Heart left ventricle (tissue), 16 donors: ENCODE measurements around the gene ANKS4B. TPM values are rescaled to one million over a fixed set of nuclear protein-coding genes. Genes with fewer than 3 reads are reported as not detected.

ENCODE experiments used
- ATAC-seq, 4 donors: fragments of 200-7000 bp; cut with Tn5 transposase; one replicate each; pipeline ENCODE4 v1.9.1; 2020 to 2022; ENCODE audit warnings: moderate library complexity in 4 of 4, mild to moderate bottlenecking in 3 of 4, moderate number of reproducible peaks in 1 of 4
- DNase-seq, 5 donors: peaks; one replicate each; pipeline ENCODE4 v3.0.0-alpha.2; 2020
- H3K27ac ChIP-seq, 12 donors: fragments of 200-600 bp; sonication (generic) in 4 of 12; one replicate each; pipeline versions ENCODE4 v1.5.0 to v1.8.0; 2016 to 2022; ENCODE audit warnings: mild to moderate bottlenecking in 2 of 12
- H3K27me3 ChIP-seq, 9 donors: fragments of 200-600 bp; sonication (generic) in 2 of 9; one replicate each; pipeline versions ENCODE4 v1.5.1 to v1.8.0; 2016 to 2022; ENCODE audit warnings: mild to moderate bottlenecking in 3 of 9
- H3K36me3 ChIP-seq, 9 donors: fragments of 200-600 bp; sonication (generic) in 2 of 9; one replicate each; pipeline versions ENCODE4 v1.5.0 to v1.8.0; 2018 to 2022; ENCODE audit warnings: mild to moderate bottlenecking in 2 of 9
- H3K4me1 ChIP-seq, 12 donors: fragments of 200-600 bp; sonication (generic) in 4 of 12; one replicate each; pipeline versions ENCODE4 v1.5.0 to v1.8.0; 2016 to 2022; ENCODE audit warnings: mild to moderate bottlenecking in 3 of 12
- H3K4me3 ChIP-seq, 12 donors: fragments of 200-600 bp; sonication (generic) in 4 of 12; one replicate each; pipeline versions ENCODE4 v1.5.0 to v1.8.0; 2017 to 2022; ENCODE audit warnings: mild to moderate bottlenecking in 9 of 12, moderate library complexity in 4 of 12
- H3K9me3 ChIP-seq, 12 donors: fragments of 200-600 bp; sonication (generic) in 4 of 12; one replicate each; pipeline versions ENCODE4 v1.5.0 to v1.8.0; 2016 to 2022; ENCODE audit warnings: mild to moderate bottlenecking in 1 of 12
- CTCF ChIP-seq, 12 donors: fragments of 200-600 bp; sonication (generic) in 4 of 12; IDR thresholded peaks; one replicate each; pipeline versions ENCODE4 v1.5.0 to v1.8.0; 2018 to 2022; ENCODE audit warnings: antibody characterized with exemption in 12 of 12, mild to moderate bottlenecking in 5 of 12
- POLR2A ChIP-seq, 2 donors: fragments of 450-650 bp; IDR thresholded peaks; one replicate each; pipeline ENCODE4 v1.6.1; 2017; ENCODE audit warnings: antibody characterized with exemption in 2 of 2, mild to moderate bottlenecking in 2 of 2, moderate library complexity in 2 of 2
- WGBS, 4 donors: extraction: QIAGEN DNeasy Blood & Tissue Kit in 2 of 4; methylation state at CpG; one replicate each; pipeline versions ENCODE4 v1.1.5 to v1.1.7; 2013 to 2018; 5-methylcytosine and 5-hydroxymethylcytosine counted together
- intact Hi-C, 10 donors: fragments of 100-400 bp; cut with DNase I; formaldehyde crosslinking; loops; one replicate each; pipeline versions ENCODE4 v1.11.1 to v1.14.2; 2022
- polyA plus RNA-seq, 2 donors: library from polyadenylated mRNA; stranded (reverse); fragments of 200-250 nt; gene quantifications; one replicate each; pipeline ENCODE4 v1.2.3, GENCODE V29; 2013
- total RNA-seq, 9 donors: library from RNA; depleted of rRNA in 2 of 9; stranded (reverse); fragments of >200 nt in 2 of 9; fragmentation: NEBNext Ultra II Directional in 3 of 9; extraction: Animal tissue kit (Norgen Biotek cat#: 25700) in 3 of 9; gene quantifications; one replicate each; pipeline versions ENCODE4 v1.1.0 to v1.2.4, GENCODE V29; 2016 to 2023
- donor health status: ischemic (EF 13 %, LVEDD 7.1; RV severe dilation, severe dysfunction).
- donor health status: healthy with polysubstance abuse.
- donor health status: DM: no; HTN: yes; CAD: no.
- donor health status: DM: no; HTN: no; CAD: no.
- donor health status: ischemic (EF 25% LVEDD 6.9; RV normal size, moderate dysfunction).
- donor health status: ischemic (EF 25% LVEDD 5.7; RV mildly dilated, moderate dysfunction).
- donor health status: healthy.
- donor health status: DM: yes; HTN: yes; CAD: no.
- donor health status: ischemic (EF 35%, LVEDD 5.7; RV mildly dilated, moderate dysfunction).
- donor health status: nonischemic (EF 11% LVEDD 7.7; RV severe dilation, severe dysfunction).
- donor health status: DM: yes; HTN: yes; CAD: no.
- donor health status: PGD.
- donor health status: ischemic (EF 29% LVEDD 5.4; RV normal size, mild dysfunction).
- donor health status: nonischemic (EF 23%, LVEDD 6.1; RV moderate dilation, normal function).

The ANKS4B gene
- total and polyA plus RNA-seq, 11 donors = not detected

DNA sequence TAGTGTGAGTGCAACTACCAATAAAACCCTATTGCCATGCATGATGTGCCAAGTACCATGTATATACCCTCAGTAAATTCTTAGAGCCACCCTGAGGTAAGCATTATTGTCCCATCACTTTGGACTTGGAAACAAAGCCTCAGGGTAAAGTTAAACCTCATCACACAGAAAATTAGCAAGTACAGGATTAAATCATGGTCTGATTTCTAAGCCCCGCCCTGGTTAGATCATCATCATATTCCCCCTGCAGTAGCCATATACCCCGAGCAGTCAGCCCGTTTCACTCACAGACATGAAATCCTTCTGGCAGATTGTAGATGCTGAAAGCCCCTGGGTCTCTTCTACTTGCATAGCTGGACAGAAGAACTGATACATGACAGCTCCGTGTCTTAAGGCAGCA lies 26.9 kb upstream of the ANKS4B start:
- H3K27ac ChIP-seq = no peak overlapping the region
- ATAC-seq (no peak), DNase-seq (no peak)
- no peaks in the 10 kb centered on the region for H3K36me3 ChIP-seq
- no peak overlapping the region for H3K4me3 ChIP-seq
- intact Hi-C loops = no loop called here
- H3K9me3 ChIP-seq = no peaks in the 10 kb centered on the region
- H3K27me3 ChIP-seq = peaks cover 0 to 9% (median 0%) of the 10 kb centered on the region in 9 donors
- H3K4me1 ChIP-seq = no peaks in the 10 kb centered on the region
- no peak for TF ChIP-seq POLR2A (IDR thresholded peaks at IDR 0.05)
- TF ChIP-seq CTCF (IDR thresholded peaks at IDR 0.05) = no peak
- whole genome bisulfite sequencing, 4 donors = 85 to 92% (median 86%) methylated on average over 3 to 4 of the region's 4 CpGs

DNA sequence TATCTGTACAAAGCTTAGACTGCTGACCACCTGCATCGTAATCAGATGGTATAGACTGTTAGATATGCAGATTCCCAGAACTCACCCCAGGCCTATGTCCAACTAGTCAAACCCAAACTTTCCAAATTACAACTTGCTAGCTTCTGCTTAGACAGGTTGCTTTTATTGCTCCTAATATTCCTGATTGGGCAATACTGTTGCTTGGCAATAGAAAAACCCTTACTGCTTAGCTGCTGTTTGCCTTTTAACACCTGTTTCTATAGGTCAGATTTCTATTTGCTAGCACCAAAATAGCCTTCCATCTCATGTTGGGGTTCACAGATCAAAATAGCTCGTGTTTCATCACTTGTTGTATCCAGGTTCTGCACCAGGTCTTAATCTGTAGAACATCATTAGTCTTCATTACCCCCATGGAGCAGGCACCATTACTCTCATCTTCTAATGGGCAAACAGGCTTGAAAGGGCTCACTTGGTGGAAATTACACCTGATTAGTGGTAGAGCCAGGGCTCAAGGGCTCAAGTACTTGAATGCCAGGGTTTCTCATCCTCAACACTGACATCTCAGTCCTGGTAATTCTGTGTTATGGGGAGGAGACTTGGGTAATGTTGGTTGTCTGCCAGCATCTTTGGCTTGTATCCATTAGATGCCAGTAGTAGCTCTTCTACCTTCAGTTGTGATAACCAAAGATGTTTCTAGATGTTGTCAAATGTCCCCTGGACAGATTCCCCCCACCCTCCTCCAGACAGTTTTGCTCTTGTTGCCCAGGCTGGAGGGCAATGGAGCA lies 24.9 kb upstream of the ANKS4B start:
- Histone ChIP-seq H3K4me3 (no peak overlapping the region), H3K27ac (no peak overlapping the region), H3K4me1 (no peaks in the 10 kb centered on the region), H3K27me3 (peaks cover 0 to 20% (median 0%) of the 10 kb centered on the region in 9 donors), H3K9me3 (no peaks in the 10 kb centered on the region), H3K36me3 (no peaks in the 10 kb centered on the region)
- ATAC-seq (no peak), DNase-seq (no peak)
- TF ChIP-seq CTCF (IDR thresholded peaks at IDR 0.05) = no peak
- TF ChIP-seq POLR2A (IDR thresholded peaks at IDR 0.05) = no peak
- intact Hi-C loops = no loop called here
- WGBS, 4 donors = 59 to 71% (median 63%) methylated on average over 2 of the region's 2 CpGs

DNA sequence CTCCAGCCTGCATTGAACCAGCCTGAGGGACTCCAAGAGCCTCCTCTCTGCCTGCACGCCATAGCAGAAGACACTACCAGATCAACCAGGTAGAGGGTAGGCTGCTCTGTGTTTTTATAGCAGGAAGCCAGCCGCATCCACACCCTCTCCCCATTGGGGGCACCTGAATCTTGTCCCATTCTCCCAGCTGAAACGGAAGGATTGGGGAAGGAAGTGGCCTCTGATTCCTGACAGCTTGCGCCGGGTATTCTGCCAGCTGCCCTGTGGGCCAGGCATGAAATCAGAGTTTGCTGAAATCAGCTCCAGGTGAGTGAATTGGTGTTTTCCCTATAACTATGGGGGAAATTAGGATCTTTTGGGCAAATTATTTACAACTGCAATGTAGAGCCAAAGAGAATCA lies 22.0 kb upstream of the ANKS4B start, which contains the start of gene ZP2:
ZP2 (minus strand) TSS at position 89 of the 400 bp plus-strand sequence; CDS start at position 62, 27 bp downstream.
- 58 to 68% (median 64%) methylated on average over 5 of the region's 5 CpGs for WGBS, 4 donors
- no peak within 1 kb of the TSS for H3K4me3 ChIP-seq
- H3K27me3 ChIP-seq = peaks cover 0 to 31% (median 0%) of the 10 kb centered on the region in 9 donors
- TF ChIP-seq POLR2A (IDR thresholded peaks at IDR 0.05) (no peak), CTCF (IDR thresholded peaks at IDR 0.05) (no peak)
- H3K9me3 ChIP-seq = no peaks in the 10 kb centered on the region
- ATAC-seq = no peak
- no peak within 1 kb of the TSS for H3K27ac ChIP-seq
- no peaks in the 10 kb centered on the region for H3K36me3 ChIP-seq
- DNase-seq = no peak
- H3K4me1 ChIP-seq = no peaks in the 10 kb centered on the region
- intact Hi-C loops = no loop called here

DNA sequence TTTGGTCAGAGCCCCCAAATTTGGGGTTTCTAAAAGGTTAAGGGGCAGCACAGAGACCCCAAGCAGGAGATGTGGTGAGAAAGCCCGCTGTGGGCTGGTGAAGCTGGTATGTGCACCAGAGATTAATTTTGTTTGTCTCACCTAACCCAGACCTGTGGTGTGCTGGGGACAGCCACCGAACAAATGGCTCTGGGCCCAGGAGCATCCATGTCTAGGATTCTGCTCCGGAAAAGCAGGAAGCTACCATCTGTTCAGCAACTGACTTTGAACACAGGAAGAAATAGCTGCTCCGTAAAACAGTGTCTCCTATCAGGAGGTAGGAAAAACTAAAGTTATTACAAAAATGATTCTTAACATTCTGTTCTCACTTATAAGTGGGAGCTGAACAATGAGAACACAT lies 19.4 kb upstream of the ANKS4B start:
- TF ChIP-seq POLR2A (IDR thresholded peaks at IDR 0.05) (no peak), CTCF (IDR thresholded peaks at IDR 0.05) (no peak)
- no peak overlapping the region for H3K27ac ChIP-seq
- H3K36me3 ChIP-seq = no peaks in the 10 kb centered on the region
- no peak for DNase-seq
- H3K4me3 ChIP-seq = no peak overlapping the region
- H3K27me3 ChIP-seq = peaks cover 0 to 48% (median 0%) of the 10 kb centered on the region in 9 donors
- intact Hi-C loops = no loop called here
- 45 to 70% (median 60%) methylated on average over 4 of the region's 4 CpGs for WGBS, 4 donors
- no peaks in the 10 kb centered on the region for H3K9me3 ChIP-seq
- H3K4me1 ChIP-seq = no peaks in the 10 kb centered on the region
- ATAC-seq = no peak
